Common myeloid progenitor, CD34-positive (primary cell): Measurements from ENCODE around the gene DIP2C.

Experiments used
- CTCF ChIA-PET: fragments of 350-600 bp; sonication (Branson Sonifier 250); formaldehyde crosslinking; loops from one replicate; lab custom pipeline; 2021; ENCODE audit warnings: antibody characterized with exemption; lab: Charles Lee
- POLR2A ChIA-PET: fragments of 350-600 bp; sonication (Branson Sonifier 250); formaldehyde crosslinking; loops from one replicate; lab custom pipeline; 2021; ENCODE audit warnings: antibody characterized with exemption; lab: Charles Lee
- DNase-seq, 3 donors: peaks; one replicate each; pipeline versions ENCODE4 v3.0.0 to v3.0.0-alpha.2; 2013
- H3K27ac ChIP-seq, 2 experiments: 1 replicate in 1 of 2; 2 replicates in 1 of 2; pipeline ENCODE4 v1.7.0; 2013; ENCODE audit warnings: inconsistent platforms in 2 of 2, low read length in 2 of 2, mild to moderate bottlenecking in 2 of 2, low read depth in 1 of 2, moderate library complexity in 1 of 2; ENCODE audit not compliant: severe bottlenecking in 2 of 2, insufficient read depth in 1 of 2, poor library complexity in 1 of 2
- H3K27me3 ChIP-seq, 5 experiments: replicated peaks in 2 of 5; 1 replicate in 3 of 5; 2 replicates in 2 of 5; pipeline versions ENCODE4 v1.6.1 to v1.7.0; 2013; ENCODE audit warnings: low read length in 4 of 5, mild to moderate bottlenecking in 2 of 5, moderate library complexity in 2 of 5, inconsistent platforms in 1 of 5; ENCODE audit not compliant: insufficient read depth in 5 of 5, control insufficient read depth in 4 of 5
- H3K36me3 ChIP-seq, 4 experiments: 1 replicate in 2 of 4; 2 replicates in 2 of 4; pipeline versions ENCODE4 v1.6.1 to v1.7.0; 2013; ENCODE audit warnings: low read length in 3 of 4, control low read depth in 1 of 4, mild to moderate bottlenecking in 1 of 4; ENCODE audit not compliant: control insufficient read depth in 4 of 4, insufficient read depth in 4 of 4
- H3K4me1 ChIP-seq, 4 experiments: 1 replicate in 3 of 4; 2 replicates in 1 of 4; pipeline versions ENCODE4 v1.6.1 to v1.7.1; 2013; ENCODE audit warnings: low read length in 3 of 4, mild to moderate bottlenecking in 3 of 4, control low read depth in 1 of 4, inconsistent platforms in 1 of 4, moderate library complexity in 1 of 4; ENCODE audit not compliant: control insufficient read depth in 4 of 4, insufficient read depth in 4 of 4; ENCODE audit errors: control extremely low read depth in 1 of 4
- H3K4me3 ChIP-seq, 7 experiments: 1 replicate in 4 of 7; 2 replicates in 3 of 7; pipeline versions ENCODE4 v1.5.1 to v1.7.0; 2013; ENCODE audit warnings: mild to moderate bottlenecking in 7 of 7, low read length in 6 of 7, moderate library complexity in 6 of 7, inconsistent platforms in 2 of 7, low read depth in 2 of 7, control low read depth in 1 of 7; ENCODE audit not compliant: insufficient read depth in 4 of 7, control insufficient read depth in 1 of 7; ENCODE audit errors: extremely low read depth in 1 of 7
- H3K9me3 ChIP-seq, 5 experiments: 1 replicate in 4 of 5; 2 replicates in 1 of 5; pipeline versions ENCODE4 v1.6.1 to v1.7.1; 2013; ENCODE audit warnings: low read length in 4 of 5, mild to moderate bottlenecking in 2 of 5, inconsistent platforms in 1 of 5, low read depth in 1 of 5, moderate library complexity in 1 of 5; ENCODE audit not compliant: control insufficient read depth in 4 of 5, insufficient read depth in 2 of 5; ENCODE audit errors: control extremely low read depth in 1 of 5
- WGBS: methylation state at CpG from one replicate; pipeline ENCODE4 v1.1.5; 2013; ENCODE audit not compliant: insufficient coverage; 5-methylcytosine and 5-hydroxymethylcytosine counted together

DIP2C gene

DNA sequence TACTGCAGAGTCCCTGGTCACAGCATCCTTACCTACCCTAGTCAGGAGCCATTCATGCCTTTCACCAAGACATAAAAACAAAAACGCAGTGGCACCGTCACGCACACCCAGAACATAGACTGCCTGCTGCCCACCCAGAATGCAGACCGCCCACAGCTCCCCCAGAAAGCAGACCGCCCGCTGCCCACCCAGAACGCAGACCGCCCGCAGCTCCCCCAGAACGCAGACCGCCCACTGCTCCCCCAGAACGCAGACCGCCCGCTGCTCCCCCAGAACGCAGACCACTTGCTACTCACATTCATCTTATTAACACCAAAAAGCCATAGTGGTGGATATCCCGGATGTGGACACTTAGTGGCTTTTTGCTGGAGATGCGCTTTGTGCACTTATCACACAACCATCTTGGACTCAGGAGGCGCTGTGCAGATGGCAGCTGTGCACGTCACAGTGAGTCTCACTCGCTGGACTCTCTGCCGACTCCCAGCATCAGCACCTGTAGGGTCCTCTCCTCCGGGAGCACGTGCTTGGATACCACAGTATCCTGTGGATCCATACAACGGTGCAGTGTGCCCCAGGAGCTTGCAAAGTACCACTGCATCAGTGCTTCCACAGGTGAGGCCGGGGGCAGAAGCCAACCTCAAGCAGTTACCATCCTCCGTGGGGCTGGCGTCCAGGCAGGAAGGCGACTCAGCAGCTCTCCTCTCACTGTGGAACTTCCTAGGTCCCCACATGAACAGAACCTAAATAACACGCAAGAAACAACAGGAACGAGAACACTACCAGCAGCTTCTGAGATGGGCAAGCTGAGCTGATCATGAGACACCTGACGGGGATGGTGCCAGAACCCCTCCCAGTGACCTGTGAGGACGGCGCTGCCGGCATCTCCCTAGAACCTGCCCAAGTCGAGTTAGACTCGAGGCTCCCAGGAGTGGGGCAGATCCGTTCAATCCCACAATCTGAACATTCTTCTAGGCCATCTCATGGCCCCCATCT, 161.0 kb downstream of the DIP2C start:
- Histone ChIP-seq H3K4me1 (no peaks in the 10 kb centered on the region), H3K27me3 (peaks cover 0 to 46% (median 5%) of the 10 kb centered on the region in 5 experiments), H3K27ac (no peak overlapping the region), H3K36me3 (no peaks in the 10 kb centered on the region), H3K9me3 (no peaks in the 10 kb centered on the region), H3K4me3 (no peak overlapping the region)
- ChIA-PET POLR2A (no interaction called here), CTCF (interaction anchor here (0.7 to 1.6 kb wide), 3 partner anchors 12 to 16 kb away, joined by 3 to 4 read pairs (median 3); no protein-coding TSS in a partner anchor)
- no peak for DNase-seq
- WGBS, result 79% methylated on average over 22 of the region's 37 CpGs

DNA sequence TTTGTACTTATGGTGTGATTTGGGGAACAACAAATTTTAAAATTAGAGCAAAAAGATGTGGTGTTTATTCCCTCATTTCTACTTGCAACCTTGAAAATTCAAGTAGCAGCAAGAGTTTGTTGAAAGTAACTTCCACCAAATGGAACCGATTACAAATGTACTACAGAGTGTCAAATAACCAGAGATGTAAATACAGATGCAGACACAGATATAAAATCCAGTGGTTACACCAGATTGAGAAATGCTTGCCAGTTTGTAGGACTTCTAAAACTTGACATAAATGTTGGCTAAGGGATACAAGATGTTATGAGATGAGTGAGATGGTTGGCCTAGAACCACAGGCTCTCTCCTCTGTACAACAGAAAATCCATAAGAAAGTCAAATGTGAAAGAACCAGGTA, 162.1 kb downstream of the DIP2C start:
- no peak overlapping the region for H3K4me3 ChIP-seq
- WGBS, result no CpG with 5 or more reads among the region's 1 CpG

DNA sequence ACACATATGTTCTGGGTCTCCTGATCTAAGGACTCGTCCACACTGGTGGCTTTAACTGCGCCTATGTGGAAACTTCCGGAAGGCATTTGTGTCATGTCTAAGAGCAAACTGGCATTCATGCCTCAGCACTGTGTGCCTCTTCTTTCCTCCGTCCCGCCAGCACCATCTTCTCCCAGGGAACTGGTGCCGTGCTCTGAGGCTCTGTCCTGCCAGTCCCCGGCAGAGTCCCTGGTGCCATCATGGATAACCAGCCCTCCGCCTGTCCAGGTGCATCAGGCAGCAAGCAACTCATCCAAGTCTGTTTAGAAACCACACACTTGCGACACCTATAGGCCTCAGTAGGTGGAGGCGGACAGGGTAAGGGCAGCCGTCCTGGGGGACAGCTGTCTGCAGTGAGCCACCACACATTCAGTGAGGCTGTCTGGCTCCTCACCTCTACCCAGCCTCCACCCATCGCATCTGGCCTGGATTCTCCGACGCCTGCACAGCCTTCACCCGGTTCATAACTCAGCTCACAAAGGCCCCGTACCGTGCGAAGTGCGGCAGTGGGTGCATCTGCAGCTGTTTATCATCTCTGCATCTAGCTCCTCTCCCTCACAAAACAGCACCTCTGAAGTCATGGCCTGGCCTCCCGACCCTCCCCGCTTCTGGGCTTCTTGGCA, 162.7 kb downstream of the DIP2C start:
- Histone ChIP-seq H3K4me1 (no peaks in the 10 kb centered on the region), H3K27ac (no peak overlapping the region), H3K9me3 (no peaks in the 10 kb centered on the region), H3K27me3 (peaks cover 0 to 51% (median 7%) of the 10 kb centered on the region in 5 experiments), H3K36me3 (no peaks in the 10 kb centered on the region), H3K4me3 (no peak overlapping the region)
- 93% methylated on average over 20 of the region's 21 CpGs for WGBS
- no peak for DNase-seq
- ChIA-PET CTCF (no interaction called here), POLR2A (no interaction called here)

More for the DNA sequence above, 162.1 kb downstream of the DIP2C start:
- CTCF ChIA-PET, result interaction anchor here (1.2 kb wide), 1 partner anchor 12 kb away, joined by 3 read pairs; no protein-coding TSS in a partner anchor
- Histone ChIP-seq H3K4me1 (no peaks in the 10 kb centered on the region), H3K27ac (no peak overlapping the region), H3K9me3 (no peaks in the 10 kb centered on the region), H3K36me3 (no peaks in the 10 kb centered on the region), H3K27me3 (peaks cover 0 to 52% (median 7%) of the 10 kb centered on the region in 5 experiments)
- POLR2A ChIA-PET, result no interaction called here
- no peak for DNase-seq

DNA sequence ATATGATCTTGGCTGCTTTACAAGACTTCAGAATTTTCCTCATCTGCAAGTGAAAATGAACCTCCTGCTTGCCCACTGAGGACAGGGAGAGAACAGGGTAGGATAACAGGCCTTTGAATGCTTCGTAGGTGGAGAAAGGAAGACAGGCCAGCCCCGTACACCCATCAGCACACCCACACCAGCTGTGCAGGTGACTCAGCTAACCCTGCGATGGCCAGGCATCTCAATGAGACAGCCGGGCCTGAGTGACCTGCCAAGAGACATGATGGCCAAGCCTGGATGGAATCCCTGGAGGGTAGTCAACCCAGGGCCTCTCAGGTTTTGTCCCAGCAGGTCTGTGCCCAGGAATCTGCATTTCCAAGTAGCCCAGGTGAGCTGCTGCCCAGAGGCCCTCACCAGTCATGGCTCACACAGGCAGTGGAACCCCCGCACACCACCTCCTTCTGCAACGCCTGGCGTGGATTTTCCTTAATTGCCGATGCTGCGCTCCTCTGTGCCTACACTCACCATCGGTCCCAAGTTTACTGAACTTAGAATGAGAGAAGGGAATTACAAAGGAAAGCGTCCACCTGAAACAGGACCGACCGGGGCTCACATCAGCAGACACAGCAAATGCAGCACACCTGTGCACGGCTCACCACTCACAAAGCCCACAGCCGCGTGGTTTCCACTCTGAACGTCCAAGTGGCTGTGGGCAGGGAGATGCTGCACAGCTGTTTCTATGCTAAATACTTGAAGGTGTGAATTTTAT, 163.7 kb downstream of the DIP2C start:
- Histone ChIP-seq H3K27ac (no peak overlapping the region), H3K36me3 (no peaks in the 10 kb centered on the region), H3K4me1 (no peaks in the 10 kb centered on the region), H3K4me3 (no peak overlapping the region), H3K27me3 (peaks cover 0 to 51% (median 10%) of the 10 kb centered on the region in 5 experiments), H3K9me3 (no peaks in the 10 kb centered on the region)
- WGBS, result 92% methylated on average over 13 of the region's 17 CpGs
- ChIA-PET POLR2A (no interaction called here), CTCF (no interaction called here)
- no peak for DNase-seq

DNA sequence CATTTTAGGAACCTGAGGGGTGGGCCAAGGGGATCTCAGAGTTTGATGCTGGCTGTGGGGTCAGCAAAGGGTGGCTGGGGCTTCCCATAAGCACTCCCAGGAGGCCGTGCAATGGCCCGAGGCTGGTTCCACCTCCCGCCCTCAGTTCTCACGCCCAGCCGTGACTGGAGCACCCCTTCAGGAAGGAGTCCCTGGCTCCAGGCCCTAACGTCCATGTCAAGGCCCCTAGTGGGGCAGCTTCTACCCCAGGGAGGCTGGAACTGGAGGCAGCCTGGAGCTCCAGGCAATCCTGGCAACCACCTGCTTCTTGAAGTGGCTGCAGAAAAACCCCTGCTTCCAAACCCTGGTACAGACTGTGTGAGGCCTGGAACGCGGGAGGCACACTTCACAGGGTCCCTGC, 165.5 kb downstream of the DIP2C start:
- H3K27ac ChIP-seq, result no peak overlapping the region
- H3K27me3 ChIP-seq, result peaks cover 0 to 65% (median 7%) of the 10 kb centered on the region in 5 experiments
- POLR2A ChIA-PET, result no interaction called here
- H3K4me1 ChIP-seq, result no peaks in the 10 kb centered on the region
- 84% methylated on average over 6 of the region's 8 CpGs for WGBS
- no peaks in the 10 kb centered on the region for H3K9me3 ChIP-seq
- no peak for DNase-seq
- CTCF ChIA-PET, result no interaction called here
- no peak overlapping the region for H3K4me3 ChIP-seq
- H3K36me3 ChIP-seq, result no peaks in the 10 kb centered on the region

- peaks cover 0 to 62% (median 5%) of the 10 kb centered on the region in 5 experiments for H3K27me3 ChIP-seq
- no peak for DNase-seq
- no peak overlapping the region for H3K4me3 ChIP-seq
- H3K9me3 ChIP-seq, result no peaks in the 10 kb centered on the region
- H3K4me1 ChIP-seq, result no peaks in the 10 kb centered on the region
- CTCF ChIA-PET, result interaction anchor here (0.6 kb wide), 1 partner anchor 16 kb away, joined by 4 read pairs; no protein-coding TSS in a partner anchor
- WGBS, result 93% methylated on average over 13 of the region's 13 CpGs
- H3K27ac ChIP-seq, result no peak overlapping the region
- POLR2A ChIA-PET, result no interaction called here
- H3K36me3 ChIP-seq, result no peaks in the 10 kb centered on the region
Observed at GRCh38 chr10:522350-522749, 167.1 kb downstream of the DIP2C start.
